Dermis microvascular lymphatic vessel endothelial cell (primary cell): ENCODE measurements around the gene TMEM62. TPM values are rescaled to one million over a fixed set of nuclear protein-coding genes. Genes with fewer than 3 reads are reported as not detected.

ENCODE experiments used
- DNase-seq, 2 donors: peaks; one replicate each; pipeline versions ENCODE4 v3.0.0 to v3.0.0-alpha.2; 2010; ENCODE audit warnings: low read depth in 2 of 2
- total RNA-seq: library from RNA; depleted of rRNA; stranded (reverse); fragments of >200 nt; gene quantifications from 2 replicates; pipeline ENCODE4 v1.2.1, GENCODE V29; 2014

The TMEM62 gene
- total RNA-seq, 1 donor from 2014 or later, result 12.7 TPM

GRCh38 chr15:43232289-43232874, 99.0 kb downstream of the TMEM62 start:
- no peak for DNase-seq

Other genes starting within 250 kb of the TMEM62 start
- 7.1 and 8.6 TPM in 2 replicates for gene TTBK2, start 212.8 kb upstream of the TMEM62 start, total RNA-seq
- 19.5 and 21.3 TPM in 2 replicates for gene UBR1, start 27.5 kb upstream of the TMEM62 start, total RNA-seq
- gene CCNDBP1, start 51.8 kb downstream of the TMEM62 start, total RNA-seq, result 75.9 and 81.0 TPM in 2 replicates
- gene EPB42, start 87.4 kb downstream of the TMEM62 start, total RNA-seq, result not detected in 2 replicates
- not detected in 2 replicates for gene TGM5, start 133.3 kb downstream of the TMEM62 start, total RNA-seq
- not detected in 2 replicates for gene TGM7, start 168.7 kb downstream of the TMEM62 start, total RNA-seq
- 2.8 and 6.1 TPM in 2 replicates for gene LCMT2, start 197.0 kb downstream of the TMEM62 start, total RNA-seq
- gene ZSCAN29, start 237.5 kb downstream of the TMEM62 start, total RNA-seq, result 12.6 and 12.8 TPM in 2 replicates
- gene TUBGCP4, start 237.5 kb downstream of the TMEM62 start, total RNA-seq, result 8.3 and 8.5 TPM in 2 replicates